ENCODE data around the gene GPN2. TPM values are rescaled to one million over a fixed set of nuclear protein-coding genes. Genes with fewer than 3 reads are reported as not detected.
A peak's percentile ranks its signal among the peaks of the same experiment; 100 is the strongest.

GPN2 gene
- total and polyA plus RNA-seq, 9 of the 15 experiments (the other 6 are each of a cell fraction or from before 2014, with no cell fraction given), result 9.9 to 58.8 (median 20.4) TPM

- H3K4me3 ChIP-seq, result no peak overlapping the region
- FAIRE-seq (no peak), ATAC-seq (no peak), DNase-seq (ENCODE audit: extremely low read depth in 1 of 4, low spot score in 3 of 4) (no peak)
- CTCF ChIA-PET (ENCODE audit: low intra/inter-chr PET ratio), result interaction anchor here (1.1 to 4.6 kb wide), 3 partner anchors 15 to 47 kb away, joined by 3 to 53 read pairs (median 3); no protein-coding TSS in a partner anchor
- H3K79me2 ChIP-seq (ENCODE audit: control insufficient read depth, insufficient read depth, low read length), result no peaks in the 10 kb centered on the region
- no peak overlapping the region for H3K27ac ChIP-seq (ENCODE audit: extremely low read depth, low read depth, low read length)
- no peaks in the 10 kb centered on the region for H3K9me3 ChIP-seq (replicated peaks; ENCODE audit: control insufficient read depth, insufficient read depth, low read depth, low read length)
- no peak overlapping the region for H3K9ac ChIP-seq (ENCODE audit: insufficient read depth in 1 of 2, low read depth in 2 of 2, low read length in 2 of 2)
- no TSS peak for BruUV-seq (replicated peaks)
- in situ Hi-C loops (cut with MboI) (no loop called here), intact Hi-C loops (cut with micrococcal nuclease) (loop anchor here (1.0 kb wide), 1 partner anchor 26 kb away; no protein-coding TSS in a partner anchor)
- TF ChIP-seq, protein P1, sequence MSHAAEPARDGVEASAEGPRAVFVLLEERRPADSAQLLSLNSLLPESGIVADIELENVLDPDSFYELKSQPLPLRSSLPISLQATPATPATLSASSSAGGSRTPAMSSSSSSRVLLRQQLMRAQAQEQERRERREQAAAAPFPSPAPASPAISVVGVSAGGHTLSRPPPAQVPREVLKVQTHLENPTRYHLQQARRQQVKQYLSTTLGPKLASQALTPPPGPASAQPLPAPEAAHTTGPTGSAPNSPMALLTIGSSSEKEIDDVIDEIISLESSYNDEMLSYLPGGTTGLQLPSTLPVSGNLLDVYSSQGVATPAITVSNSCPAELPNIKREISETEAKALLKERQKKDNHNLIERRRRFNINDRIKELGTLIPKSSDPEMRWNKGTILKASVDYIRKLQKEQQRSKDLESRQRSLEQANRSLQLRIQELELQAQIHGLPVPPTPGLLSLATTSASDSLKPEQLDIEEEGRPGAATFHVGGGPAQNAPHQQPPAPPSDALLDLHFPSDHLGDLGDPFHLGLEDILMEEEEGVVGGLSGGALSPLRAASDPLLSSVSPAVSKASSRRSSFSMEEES (CRISPR knock-in tag; IDR thresholded peaks at IDR 0.05), result peak; percentile 12; the same call in 1 of the 2 replicates
- TF ChIP-seq TCF15 (CRISPR knock-in tag; IDR thresholded peaks at IDR 0.05) (peak; percentile 44; the same call in 1 of the 2 replicates), TCFL5 (CRISPR knock-in tag; conservative IDR thresholded peaks at IDR 0.05) (no peak), SP2 (IDR thresholded peaks at IDR 0.05; ENCODE audit: extremely low read depth, low read depth, low read length, poor library complexity, severe bottlenecking) (no peak), EHMT2 (IDR thresholded peaks at IDR 0.05) (no peak), C11orf30 (IDR thresholded peaks at IDR 0.05; ENCODE audit: low read depth) (no peak), NR0B1 (IDR thresholded peaks at IDR 0.05; ENCODE audit: partially characterized antibody) (no peak), ZBTB7A (IDR thresholded peaks at IDR 0.05; ENCODE audit: borderline replicate concordance, control insufficient read depth, low read depth, low read length) (no peak), STAG1 (CRISPR knock-in tag; IDR thresholded peaks at IDR 0.05; ENCODE audit: borderline replicate concordance) (0 out of 2 replicates have a peak, but pooled peaks have one; percentile 18), SOX6 (IDR thresholded peaks at IDR 0.05) (no peak), POLR2H (tag; IDR thresholded peaks at IDR 0.05; ENCODE audit: low read depth) (no peak)
- TF ChIP-seq, protein P2, sequence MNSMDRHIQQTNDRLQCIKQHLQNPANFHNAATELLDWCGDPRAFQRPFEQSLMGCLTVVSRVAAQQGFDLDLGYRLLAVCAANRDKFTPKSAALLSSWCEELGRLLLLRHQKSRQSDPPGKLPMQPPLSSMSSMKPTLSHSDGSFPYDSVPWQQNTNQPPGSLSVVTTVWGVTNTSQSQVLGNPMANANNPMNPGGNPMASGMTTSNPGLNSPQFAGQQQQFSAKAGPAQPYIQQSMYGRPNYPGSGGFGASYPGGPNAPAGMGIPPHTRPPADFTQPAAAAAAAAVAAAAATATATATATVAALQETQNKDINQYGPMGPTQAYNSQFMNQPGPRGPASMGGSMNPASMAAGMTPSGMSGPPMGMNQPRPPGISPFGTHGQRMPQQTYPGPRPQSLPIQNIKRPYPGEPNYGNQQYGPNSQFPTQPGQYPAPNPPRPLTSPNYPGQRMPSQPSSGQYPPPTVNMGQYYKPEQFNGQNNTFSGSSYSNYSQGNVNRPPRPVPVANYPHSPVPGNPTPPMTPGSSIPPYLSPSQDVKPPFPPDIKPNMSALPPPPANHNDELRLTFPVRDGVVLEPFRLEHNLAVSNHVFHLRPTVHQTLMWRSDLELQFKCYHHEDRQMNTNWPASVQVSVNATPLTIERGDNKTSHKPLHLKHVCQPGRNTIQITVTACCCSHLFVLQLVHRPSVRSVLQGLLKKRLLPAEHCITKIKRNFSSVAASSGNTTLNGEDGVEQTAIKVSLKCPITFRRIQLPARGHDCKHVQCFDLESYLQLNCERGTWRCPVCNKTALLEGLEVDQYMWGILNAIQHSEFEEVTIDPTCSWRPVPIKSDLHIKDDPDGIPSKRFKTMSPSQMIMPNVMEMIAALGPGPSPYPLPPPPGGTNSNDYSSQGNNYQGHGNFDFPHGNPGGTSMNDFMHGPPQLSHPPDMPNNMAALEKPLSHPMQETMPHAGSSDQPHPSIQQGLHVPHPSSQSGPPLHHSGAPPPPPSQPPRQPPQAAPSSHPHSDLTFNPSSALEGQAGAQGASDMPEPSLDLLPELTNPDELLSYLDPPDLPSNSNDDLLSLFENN (IDR thresholded peaks at IDR 0.05; ENCODE audit: low read depth in 2 of 2, low read length in 2 of 2), result no peak
- no peak overlapping the region for H3K4me2 ChIP-seq (ENCODE audit: insufficient read depth, low read length)
- H2AFZ ChIP-seq (ENCODE audit: low read depth, low read length), result no peak overlapping the region
- peaks cover 13% of the 10 kb centered on the region for H4K20me1 ChIP-seq (replicated peaks; ENCODE audit: control insufficient read depth, insufficient read depth, low read length)
- peaks cover 78% of the 10 kb centered on the region; the same call in 2 of the 3 replicates for H3K36me3 ChIP-seq (ENCODE audit: control insufficient read depth, insufficient read depth, low read length)
- POLR2A ChIA-PET, result interaction anchor here (1.0 kb wide), 1 partner anchor 12 kb away, joined by 6 read pairs; no protein-coding TSS in a partner anchor
- H3K4me1 ChIP-seq (replicated peaks in 1 of 2; ENCODE audit: control insufficient read depth in 2 of 2, insufficient read depth in 2 of 2, low read length in 2 of 2), result peaks cover 0 to 15% of the 10 kb centered on the region in 2 experiments; a peak in 3 of 5 replicates
- peaks cover 8% of the 10 kb centered on the region for H3K9me1 ChIP-seq (ENCODE audit: control insufficient read depth, insufficient read depth, low read length)
- 65% methylated on average over 9 of the region's 9 CpGs for WGBS (ENCODE audit: insufficient coverage, low coverage, missing lambda C conversion rate)
- no peaks in the 10 kb centered on the region for H3K27me3 ChIP-seq (ENCODE audit: control insufficient read depth in 2 of 2, insufficient read depth in 2 of 2, low read length in 2 of 2)
Observed at GRCh38 chr1:26852701-26853100, 37.4 kb downstream of the GPN2 start.

All from K562 (cell line).